ENCODE data around the gene GSTO2.
"Not testable (repeated sequence)": the region's sequence is repeated elsewhere in the genome, so short reads cannot be mapped to it uniquely, and the experiment has no call there.

Gene GSTO2

DNA sequence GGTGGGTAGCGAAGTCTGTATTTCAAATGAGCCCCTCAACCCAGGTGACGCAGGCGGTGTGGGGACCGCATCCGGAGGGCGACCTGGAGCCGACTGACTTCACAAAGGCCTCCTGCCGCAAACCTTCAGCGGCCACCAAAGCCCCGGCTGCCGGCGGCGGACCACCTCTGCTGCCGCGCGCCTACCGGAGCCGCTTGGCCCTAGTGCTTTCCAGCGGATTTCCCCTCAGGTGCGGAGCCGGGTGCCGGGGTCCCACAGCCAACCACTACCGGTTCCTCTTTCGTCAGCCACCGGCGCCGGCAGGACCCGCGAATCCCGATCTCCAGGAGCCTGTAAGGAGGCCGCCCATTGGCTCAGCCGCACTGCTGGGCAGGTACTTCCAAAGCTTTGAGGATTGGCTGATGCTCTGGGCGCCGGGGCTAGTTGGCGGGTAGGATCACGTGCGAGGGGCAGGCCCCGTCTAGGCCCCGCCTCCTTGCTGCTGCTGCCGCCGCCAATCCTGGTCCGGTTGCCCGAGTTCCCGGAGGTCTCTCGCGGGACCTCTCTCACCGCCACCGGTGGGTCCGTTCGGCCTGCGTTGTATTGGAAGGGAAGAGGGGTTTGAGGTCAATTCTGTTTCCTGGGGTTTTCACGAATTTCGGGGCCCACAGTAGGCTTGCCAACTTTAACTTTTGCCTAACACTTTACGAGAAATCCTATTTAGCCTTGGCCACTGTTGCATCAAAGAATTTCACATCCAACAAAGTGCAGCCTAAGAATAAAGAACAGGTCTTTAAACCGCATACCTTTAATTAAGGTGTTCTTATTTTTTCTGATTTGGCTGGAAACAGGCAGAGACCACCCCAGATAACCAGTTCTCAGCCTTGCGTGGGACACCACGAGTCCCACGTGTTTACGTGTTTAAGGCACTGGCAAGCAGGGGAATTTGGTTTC, at the start of gene GSTO2:
TSS of gene GSTO2 (plus strand) at position 472 of the 933 bp plus-strand sequence. CDS start 5,732 bp downstream, outside the sequence.
- DNase-seq, result peak; percentile 94

DNA sequence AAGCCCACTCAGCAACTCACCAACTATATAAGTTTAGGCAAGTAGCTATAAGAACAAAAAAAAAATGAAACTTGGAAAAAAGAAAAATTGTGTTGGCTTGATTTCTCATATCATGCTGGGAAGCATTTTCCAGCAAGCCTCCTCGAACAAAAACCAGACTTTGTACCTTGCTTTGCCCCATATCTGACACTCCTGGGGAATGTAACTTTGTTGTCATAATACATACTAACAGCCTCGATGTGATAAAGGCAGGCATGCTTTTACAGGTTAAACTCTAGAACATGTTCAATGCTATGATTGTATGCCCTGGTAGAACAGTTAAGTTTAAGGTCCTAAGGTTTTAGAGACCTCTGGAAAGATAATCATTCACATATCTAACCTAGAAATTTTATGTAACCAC, 48.5 kb upstream of the GSTO2 start:
- DNase-seq, result no peak

DNA sequence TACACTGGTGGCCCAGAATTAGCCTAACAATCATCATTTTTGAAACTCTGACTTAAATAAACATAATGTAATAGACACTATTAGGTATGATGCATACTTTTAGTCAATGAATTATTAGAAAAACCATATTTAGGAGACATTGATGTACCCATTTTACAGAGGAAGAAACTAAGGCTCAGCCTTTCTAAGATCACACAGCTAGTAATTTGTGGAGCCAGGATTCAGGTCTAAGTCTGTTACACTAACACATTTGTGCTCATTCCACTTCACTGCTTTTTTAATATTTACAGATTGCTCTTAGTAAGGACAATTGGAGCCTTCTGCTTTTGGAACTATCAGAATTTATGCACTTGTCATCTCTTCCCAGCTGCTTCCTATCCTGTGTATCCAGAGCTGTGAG, 45.7 kb upstream of the GSTO2 start:
- no peak for DNase-seq

DNA sequence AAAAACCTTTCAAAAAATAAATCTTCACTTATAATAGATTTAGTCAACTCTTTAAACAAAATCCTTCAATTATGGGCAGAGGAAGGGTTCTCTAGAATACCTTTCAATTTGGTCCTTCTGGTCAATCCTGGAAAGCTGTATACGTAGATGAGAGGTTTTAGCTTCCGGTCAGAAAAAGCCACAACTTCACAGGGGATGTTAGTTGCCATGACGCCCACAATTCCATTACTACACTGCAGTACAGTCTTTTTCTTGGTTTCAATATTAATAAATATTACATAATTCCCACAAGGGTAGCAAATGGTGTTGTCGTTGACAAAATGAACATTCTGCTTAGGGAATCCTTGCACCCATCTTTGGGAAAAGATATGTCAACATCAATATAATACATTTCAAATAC, 38.5 kb upstream of the GSTO2 start:
- DNase-seq, result no peak

DNA sequence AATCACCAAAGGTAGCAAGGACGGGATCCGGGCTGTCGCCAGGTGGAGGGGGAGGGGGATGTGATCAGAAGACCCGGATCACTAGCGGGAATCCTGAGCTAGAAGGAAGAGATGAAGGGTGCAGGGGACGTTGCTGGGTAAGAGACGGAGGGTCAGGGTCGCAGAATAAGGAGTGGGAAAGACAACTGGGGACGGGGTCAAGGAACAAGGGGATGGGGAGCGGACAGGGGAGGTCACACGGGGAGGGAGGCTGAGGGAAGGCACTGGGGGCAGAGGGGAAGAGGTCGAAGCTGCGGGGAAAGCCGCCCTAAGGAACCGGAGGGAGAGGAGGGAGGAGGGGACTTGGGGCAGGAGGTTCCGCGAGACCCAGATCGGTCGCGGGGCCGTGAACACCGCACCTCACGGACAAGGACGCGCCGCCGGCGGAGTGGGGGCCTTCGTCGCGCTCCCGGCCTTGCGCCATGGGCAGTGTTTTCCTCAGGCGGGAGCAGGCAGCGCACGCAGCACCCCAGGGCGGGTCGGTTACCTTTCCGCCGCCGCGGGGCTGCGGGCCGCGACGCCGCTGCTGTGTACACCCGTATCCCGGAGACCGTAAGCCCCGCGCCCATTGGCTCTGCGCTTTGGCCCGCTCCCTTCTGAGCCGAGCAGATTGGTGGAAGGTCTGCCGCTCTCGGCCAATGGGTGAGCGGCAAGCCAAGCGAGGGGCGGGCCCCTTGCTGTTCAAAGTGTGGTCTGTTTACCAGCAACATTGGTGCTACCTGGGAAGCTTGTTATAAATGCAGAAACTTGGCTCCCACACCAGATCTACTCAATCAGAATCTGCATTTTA, 37.0 kb upstream of the GSTO2 start, which contains the start of gene CFAP43:
TSS of gene CFAP43 (minus strand) at position 581 of the 829 bp plus-strand sequence. CDS start at position 463, 118 bp downstream.
- peak; percentile 93 to 99 for DNase-seq

DNA sequence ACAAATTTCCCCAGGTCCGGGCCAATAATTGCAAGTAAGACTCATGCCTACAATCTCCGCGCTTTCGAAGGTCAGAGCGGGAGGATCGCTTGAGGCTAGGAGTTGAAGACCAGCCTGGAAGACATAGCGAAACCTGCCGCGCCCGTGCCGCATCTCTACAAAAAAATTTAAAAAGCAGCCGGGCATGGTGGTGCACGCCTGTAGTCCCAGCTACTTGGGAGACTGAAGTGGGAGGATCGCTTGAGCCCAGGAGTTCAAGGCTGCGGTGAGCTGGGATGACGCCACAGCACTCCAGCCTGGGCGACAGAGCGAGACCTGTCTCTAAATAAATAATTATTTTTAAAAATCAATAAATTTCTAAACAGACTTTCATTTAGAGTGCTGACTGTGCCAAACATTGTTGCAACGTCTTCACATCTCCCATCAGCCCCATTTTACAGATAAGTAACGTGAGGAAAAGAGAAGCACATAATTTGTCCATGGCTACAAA, 36.3 kb upstream of the GSTO2 start:
- no peak for DNase-seq

DNA sequence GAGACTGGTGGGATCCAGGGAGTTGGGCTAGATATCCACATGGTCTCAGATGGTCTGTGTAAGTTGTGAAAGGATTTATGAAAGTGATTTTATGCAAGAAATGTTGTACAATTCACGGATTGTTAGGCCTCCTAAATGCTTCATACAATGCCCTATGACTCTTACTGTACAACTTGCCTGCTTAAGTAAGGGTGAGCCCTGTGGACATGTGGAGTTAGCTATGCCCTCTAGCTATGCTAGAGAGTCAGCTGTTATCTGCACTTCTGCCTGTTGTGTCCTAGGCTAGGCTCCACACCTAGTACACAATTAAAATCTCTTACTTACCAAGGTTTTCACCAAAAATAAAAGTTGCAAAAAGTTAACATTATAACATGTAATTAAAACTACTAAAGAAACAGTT, 35.2 kb upstream of the GSTO2 start:
- DNase-seq, result no peak

DNA sequence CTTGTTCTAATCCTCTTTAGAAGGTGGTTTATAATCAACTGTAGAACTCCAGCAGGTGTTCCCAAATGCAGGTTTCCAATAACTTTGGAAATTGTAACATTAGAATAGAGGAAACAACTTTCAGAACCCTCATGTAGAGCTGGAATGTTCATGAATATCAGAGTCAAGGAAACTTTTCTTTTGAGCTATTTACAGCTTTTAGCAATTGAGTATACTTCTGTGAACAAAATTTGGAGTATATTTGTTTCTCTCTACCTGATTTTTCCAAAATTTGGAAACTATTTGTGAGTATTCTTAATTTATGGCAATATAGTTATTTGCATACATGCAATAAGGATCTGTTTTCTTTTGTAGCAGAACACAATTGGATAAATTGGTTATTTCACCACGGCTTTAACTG, 34.0 kb upstream of the GSTO2 start:
- DNase-seq, result no peak

DNA sequence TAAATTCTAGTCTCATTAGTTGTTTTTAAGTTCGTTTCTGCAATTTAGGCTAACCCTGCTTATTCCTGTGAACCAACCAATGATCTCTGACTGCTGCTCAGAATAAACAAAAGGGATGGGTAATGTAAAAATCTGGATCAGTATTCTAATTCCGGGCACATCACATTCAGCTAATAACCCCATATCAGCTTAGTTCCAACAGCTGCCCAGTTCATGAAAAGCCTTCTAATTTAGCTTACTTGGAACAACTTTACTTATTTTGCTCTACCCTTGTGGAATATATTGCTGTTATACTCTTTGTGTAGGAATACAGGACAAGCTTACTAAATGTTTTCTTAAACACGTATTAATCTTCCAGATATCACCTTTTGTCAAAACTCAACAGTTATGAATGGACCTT, 33.2 kb upstream of the GSTO2 start:
- DNase-seq, result no peak

DNA sequence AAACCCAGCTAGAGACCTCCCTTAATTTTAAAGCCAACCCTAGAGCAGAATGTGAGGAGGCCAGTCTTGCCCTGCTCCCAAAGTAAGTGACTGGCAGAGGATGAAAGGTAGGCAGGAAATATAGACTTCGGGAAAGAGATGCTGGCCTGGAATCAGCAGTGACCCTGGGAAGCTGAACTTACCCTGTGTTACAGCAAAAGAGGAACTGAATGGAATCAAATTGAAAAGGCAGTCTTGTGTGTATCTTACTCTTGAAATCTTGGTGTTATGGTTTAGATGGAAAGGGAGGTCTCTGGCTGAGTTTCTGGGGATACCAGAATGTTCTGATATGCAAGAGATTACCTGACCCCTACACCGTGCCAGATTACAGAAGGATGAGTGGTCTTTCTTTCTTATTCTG, 28.9 kb upstream of the GSTO2 start:
- no peak for DNase-seq

DNA sequence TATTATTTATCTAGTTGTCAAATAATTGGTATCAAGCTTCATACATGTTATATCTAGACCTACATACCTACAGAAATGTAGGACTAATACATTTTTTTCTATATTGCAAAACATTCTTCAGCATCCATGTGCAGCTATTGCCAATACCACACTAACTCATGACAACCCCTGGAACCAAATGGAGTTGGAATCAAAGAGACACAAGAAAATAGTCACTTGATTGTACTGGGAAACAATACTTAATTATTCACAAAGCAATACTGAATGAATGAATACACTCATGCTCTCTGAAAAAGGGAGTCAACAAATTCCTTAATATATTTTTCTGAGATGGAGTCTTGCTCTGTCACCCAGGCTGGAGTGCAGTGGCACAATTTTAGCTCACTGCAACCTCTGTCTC, 26.4 kb upstream of the GSTO2 start:
- DNase-seq, result no peak

DNA sequence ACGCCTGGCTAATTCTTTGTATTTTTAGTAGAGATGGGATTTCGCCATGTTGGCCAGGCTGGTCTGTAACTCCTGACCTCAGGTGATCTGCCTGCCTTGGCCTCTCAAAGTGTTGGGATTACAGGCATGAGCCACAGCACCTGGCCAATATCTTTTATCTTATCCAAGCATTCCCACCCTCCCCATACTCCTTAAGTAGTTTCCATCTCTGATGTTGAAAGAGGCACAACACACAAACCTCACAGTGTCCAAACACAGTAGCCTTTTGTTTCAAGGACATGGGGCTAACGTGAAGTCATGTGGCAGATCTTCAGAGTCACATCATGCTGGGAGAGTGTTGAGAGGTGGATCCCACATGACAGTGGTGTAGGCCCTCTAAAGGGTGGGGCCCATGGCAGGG, 26.0 kb upstream of the GSTO2 start:
- not testable (repeated sequence) for DNase-seq

DNA sequence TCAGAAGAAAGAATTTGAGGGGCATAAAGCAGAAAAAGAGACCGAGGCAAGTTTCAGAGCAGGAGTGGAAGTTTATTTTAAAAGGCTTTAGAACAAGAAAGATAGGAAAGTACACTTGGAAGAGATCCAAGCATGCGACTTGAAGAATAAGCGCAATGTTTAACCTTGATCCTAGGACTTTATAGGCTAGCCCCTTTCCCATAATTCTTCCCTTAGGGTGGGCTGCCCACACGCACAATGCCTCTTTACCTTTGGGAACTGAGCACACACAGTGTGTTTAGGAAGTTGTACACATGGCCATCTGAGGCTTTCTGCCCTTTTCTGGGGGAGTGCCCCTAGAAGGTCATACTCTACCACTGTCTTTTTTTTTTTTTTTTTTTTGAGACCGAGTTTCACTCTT, 25.5 kb upstream of the GSTO2 start:
- no peak for DNase-seq

DNA sequence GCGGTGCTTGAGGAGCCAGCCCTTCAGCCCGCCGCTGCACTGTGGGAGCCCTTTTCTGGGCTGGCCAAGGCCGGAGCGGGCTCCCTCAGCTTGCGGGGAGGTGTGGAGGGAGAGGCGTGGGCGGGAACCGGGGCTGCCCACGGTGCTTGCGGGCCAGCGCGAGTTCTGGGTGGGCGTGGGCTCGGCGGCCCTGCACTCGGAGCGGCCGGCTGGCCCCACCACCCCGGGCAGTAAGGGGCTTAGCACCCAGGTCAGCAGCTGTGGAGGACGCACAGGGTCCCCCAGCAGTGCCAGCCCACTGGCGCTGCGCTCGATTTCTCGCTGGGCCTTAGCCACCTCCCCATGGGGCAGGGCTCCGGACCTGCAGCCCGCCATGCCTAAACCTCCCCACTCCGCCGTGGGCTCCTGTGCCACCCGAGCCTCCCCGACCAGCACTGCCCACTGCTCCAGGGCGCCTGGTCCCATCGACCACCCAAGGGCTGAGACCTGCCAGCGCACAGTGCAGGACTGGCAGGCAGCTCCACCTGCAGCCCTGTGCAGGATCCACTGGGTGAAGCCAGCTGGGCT, 23.8 kb upstream of the GSTO2 start:
- no peak for DNase-seq

DNA sequence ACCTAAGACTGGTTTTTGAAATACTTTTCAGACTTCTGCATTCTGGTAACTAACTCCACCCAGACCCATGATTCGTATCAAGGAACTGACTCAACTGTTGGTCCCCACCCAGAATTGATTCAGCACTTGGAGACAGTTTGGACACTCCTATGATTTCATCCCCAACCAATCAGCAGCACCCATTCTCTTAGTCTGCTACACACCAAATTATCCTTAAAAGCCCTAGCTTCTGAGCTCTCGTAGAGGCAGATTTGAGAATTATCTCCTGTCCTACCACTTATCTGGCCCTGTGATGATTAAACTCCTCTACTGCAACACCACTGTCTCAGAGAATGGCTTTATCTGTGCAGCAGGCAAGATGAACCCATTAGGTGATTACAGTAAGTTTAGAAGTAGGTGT, 22.0 kb upstream of the GSTO2 start:
- peak; percentile 96 to 100 for DNase-seq

DNA sequence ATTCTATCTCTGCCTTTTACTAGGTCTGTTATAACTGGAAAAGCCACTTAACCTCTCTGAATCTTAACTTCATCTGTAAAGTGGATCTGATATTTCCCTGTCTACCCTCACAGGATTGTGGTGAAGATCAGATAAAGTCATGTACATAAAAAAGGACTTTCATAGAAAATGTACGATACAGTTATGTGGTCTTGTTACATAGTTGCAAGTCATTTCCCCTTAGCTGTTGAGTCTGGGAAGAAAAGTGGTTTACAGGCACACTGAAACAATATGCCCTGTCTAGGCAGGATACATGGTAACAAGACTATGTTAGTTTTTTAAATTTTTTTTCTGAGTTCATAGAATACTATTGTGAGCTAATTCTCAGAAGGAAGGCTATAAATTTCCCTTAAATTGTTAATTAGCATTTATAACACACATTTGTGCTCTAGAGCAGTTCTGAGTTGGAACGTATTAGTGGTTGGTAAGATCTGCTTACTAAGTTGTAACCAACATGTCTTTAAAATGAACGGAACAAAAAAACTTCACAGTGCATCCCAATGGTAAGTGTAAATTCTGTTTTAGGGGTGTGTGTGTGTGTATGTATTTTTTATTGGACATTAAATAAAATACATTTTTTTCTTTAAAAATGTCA, 21.4 kb upstream of the GSTO2 start:
- peak; percentile 47 to 62 for DNase-seq

DNA sequence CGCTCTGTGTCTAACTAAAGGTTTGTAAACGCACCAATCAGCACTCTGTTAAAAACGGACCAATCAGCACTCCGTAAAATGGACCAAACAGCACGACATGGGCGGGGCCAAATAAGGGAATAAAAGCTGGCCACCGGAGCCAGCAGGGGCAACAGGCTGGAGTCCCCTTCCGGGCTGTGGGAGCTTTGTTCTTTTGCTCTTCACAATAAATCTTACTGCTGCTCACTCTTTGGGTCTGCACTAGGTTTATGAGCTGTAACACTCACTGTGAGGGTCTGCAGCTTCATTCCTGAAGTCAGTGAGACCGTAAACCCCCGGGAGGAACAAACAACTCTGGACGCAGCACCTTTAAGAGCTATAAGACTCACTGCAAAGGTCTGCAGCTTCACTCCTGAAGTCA, 20.1 kb upstream of the GSTO2 start:
- not testable (repeated sequence) for DNase-seq

DNA sequence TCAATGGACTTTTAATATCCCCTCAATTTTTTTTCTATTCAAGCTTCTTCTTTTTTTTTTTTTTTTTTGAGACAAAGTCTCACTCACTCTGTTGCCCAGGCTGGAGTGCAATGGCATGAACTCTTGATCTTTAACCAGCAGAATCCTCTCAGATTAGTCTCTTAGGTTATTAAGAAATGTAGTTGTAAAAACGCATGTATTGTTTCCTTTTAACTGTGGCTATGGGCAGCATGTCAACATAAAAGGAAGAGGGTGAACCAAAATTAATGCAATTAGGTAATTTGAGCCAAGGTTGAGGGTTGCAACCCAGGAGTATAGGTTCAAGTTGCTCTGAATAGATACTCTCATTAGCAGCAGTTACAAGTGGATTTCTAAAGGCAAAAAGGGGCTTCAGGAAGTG, 18.6 kb upstream of the GSTO2 start:
- DNase-seq, result no peak

DNA sequence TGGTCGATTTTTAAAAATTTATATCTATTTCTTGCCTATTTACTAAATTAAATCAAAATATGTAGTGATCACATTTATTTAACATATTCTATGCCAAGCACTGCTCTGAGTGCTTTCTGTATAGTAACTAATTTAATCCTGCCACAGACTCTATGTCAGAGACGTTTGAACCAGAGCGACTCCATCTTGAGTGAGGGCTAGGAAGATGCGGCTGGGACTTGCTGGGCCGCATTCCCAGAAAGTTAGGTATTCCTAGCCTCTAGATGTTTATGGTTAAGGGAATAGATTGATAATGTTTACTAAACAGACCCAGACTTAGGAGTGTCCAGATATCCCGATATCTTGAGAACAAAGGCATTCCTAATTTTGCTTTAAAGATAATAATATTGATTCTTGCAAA, 17.5 kb upstream of the GSTO2 start:
- no peak for DNase-seq

DNA sequence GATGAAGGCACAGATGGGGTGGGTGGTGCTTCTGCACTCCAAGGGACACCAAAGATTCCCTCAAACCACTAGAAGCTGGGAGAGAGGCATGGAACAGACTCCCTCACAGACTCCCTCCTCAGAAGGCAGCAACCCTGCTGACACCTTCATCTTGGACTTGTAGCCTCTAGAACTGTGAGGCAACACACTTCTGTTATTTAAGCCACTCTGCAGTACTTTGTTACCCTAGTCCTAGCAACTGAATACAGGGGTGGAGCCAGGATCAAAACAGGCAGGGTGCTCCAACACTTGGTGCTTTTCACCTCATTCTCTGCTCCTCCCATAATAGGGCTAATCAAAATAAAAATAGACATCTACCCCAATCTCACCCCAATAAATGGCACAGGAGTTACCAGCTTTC, 16.6 kb upstream of the GSTO2 start:
- DNase-seq, result no peak

DNA sequence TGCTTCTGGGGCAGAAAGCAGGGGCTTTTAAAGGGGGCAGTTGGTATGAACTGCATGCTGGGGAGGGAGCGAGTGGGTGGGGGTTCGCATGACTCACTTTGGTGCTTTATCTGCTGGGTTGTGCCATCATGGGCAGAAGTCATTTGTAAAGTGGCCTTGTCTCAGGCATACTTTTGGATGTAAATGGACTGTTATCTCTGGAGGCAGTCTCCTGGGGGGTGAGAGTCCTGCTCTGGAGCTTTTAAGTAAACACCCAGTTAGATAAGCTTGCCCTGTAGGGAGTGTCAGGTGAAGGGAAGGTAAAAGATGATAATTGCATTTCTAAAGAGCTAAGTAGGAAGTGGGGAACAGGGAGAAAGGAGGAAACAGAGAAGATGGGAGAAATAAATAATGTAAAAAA, 15.9 kb upstream of the GSTO2 start:
- peak in 1 of 2 donors; percentile 40 for DNase-seq

DNA sequence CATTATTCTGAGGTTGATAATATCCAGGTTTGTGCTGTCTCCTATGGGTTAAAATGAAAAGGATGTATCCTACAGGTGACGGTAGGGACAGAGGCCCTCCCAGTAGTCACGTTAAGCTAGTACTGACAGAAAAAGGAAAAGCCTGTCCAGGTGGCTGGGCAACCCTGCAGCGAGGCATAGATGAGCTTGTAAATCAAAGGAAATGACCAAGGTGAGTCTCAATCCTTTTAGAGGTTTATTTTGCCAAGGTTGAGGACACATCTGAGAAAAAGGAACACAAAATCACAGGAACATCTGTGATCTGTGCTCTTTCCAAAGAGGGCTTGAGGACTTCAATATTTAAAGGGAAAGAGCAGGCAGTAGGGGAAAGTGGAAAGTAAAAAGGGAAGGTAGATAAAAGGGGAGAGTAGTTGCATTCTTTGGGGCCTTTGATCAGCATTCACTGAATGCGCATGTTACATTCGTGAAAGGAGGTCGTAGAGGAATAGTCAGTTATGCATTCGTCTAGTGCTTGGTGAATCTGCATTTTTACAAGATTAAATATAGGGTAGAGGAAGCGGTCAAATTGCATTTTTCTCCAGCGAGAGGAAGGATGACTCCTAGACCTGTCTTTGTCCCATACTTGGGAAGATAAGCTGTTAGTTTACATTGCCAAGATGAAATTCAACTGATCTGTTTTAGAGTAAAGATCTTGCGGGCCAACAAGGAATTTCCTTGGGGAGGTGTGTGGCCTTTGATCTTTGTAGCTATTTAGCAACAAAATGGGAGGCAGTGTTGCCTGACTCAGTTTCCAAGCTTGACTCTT, 15.2 kb upstream of the GSTO2 start:
- no peak for DNase-seq
